NCI-H1105 (cell line): ENCODE data around the gene DNASE1L3.

Experiments used
- DNase-seq: peaks from one replicate; lab custom pipeline; 2025; lab: John Stamatoyannopoulos, UW

Gene DNASE1L3

GRCh38 chr3:58179235-58180098 lies 31.3 kb downstream of the DNASE1L3 start:
- no peak for DNase-seq

- DNase-seq: no peak
Observed at GRCh38 chr3:58178528-58179234, 32.1 kb downstream of the DNASE1L3 start.

- no peak for DNase-seq
Observed at GRCh38 chr3:58177747-58178527, 32.8 kb downstream of the DNASE1L3 start.

- DNase-seq: no peak
Observed at GRCh38 chr3:58176827-58177489, 33.8 kb downstream of the DNASE1L3 start.

- DNase-seq: no peak
Observed at GRCh38 chr3:58176185-58176530, 34.6 kb downstream of the DNASE1L3 start.

- no peak for DNase-seq
Observed at GRCh38 chr3:58175437-58176184, 35.2 kb downstream of the DNASE1L3 start.

GRCh38 chr3:58175187-58175436 lies 35.7 kb downstream of the DNASE1L3 start:
- no peak for DNase-seq

GRCh38 chr3:58173669-58174398 lies 36.9 kb downstream of the DNASE1L3 start:
- DNase-seq: peak; percentile 47

- DNase-seq: no peak
Observed at GRCh38 chr3:58173029-58173668, 37.6 kb downstream of the DNASE1L3 start.

GRCh38 chr3:58171126-58171525 lies 39.6 kb downstream of the DNASE1L3 start:
- no peak for DNase-seq

GRCh38 chr3:58170376-58170775 lies 40.4 kb downstream of the DNASE1L3 start:
- DNase-seq: no peak

GRCh38 chr3:58169371-58169770 lies 41.4 kb downstream of the DNASE1L3 start:
- DNase-seq: no peak

- DNase-seq: no peak
Observed at GRCh38 chr3:58168498-58168897, 42.3 kb downstream of the DNASE1L3 start.

- no peak for DNase-seq
Observed at GRCh38 chr3:58167431-58168351, 43.1 kb downstream of the DNASE1L3 start.

GRCh38 chr3:58164906-58165821 lies 45.6 kb downstream of the DNASE1L3 start:
- DNase-seq: no peak

GRCh38 chr3:58164199-58164879 lies 46.4 kb downstream of the DNASE1L3 start:
- DNase-seq: no peak

GRCh38 chr3:58163234-58163633 lies 47.5 kb downstream of the DNASE1L3 start:
- no peak for DNase-seq
